HFF-Myc (cell line): ENCODE results near the gene HELZ.

Experiments used
- DNase-seq: peaks from one replicate; pipeline ENCODE4 v3.0.0-alpha.2; 2011; ENCODE audit warnings: low read depth; ENCODE audit errors: extremely low read depth
- H3K4me3 ChIP-seq: replicated peaks from 2 replicates; pipeline ENCODE4 v1.5.1; 2011; ENCODE audit warnings: low read depth, mild to moderate bottlenecking, control low read depth, low read length
- CTCF ChIP-seq: IDR thresholded peaks from 2 replicates; pipeline ENCODE4 v1.5.1; 2012; ENCODE audit warnings: mild to moderate bottlenecking, low read depth, low read length, control low read depth; ENCODE audit errors: missing control alignments

HELZ gene

GRCh38 chr17:67051837-67052236 is 193.2 kb downstream of the HELZ start:
- no peak for DNase-seq

GRCh38 chr17:67051155-67051538 is 193.8 kb downstream of the HELZ start:
- DNase-seq, result no peak
- TF ChIP-seq CTCF, result no peak
- no peak overlapping the region for H3K4me3 ChIP-seq

More at GRCh38 chr17:67051837-67052236, 193.2 kb downstream of the HELZ start:
- no peak overlapping the region for H3K4me3 ChIP-seq
- TF ChIP-seq CTCF, result no peak

GRCh38 chr17:67050471-67051154 is 194.4 kb downstream of the HELZ start:
- no peak for DNase-seq
- no peak overlapping the region for H3K4me3 ChIP-seq
- no peak for TF ChIP-seq CTCF

- no peak for DNase-seq
- H3K4me3 ChIP-seq, result no peak overlapping the region
- no peak for TF ChIP-seq CTCF
These were observed 194.9 kb downstream of the HELZ start for GRCh38 chr17:67050066-67050465.

GRCh38 chr17:67049025-67049739 is 195.8 kb downstream of the HELZ start:
- DNase-seq, result no peak
- no peak overlapping the region for H3K4me3 ChIP-seq
- TF ChIP-seq CTCF, result no peak

GRCh38 chr17:67047382-67047781 is 197.6 kb downstream of the HELZ start:
- DNase-seq, result no peak
- no peak for TF ChIP-seq CTCF
- no peak overlapping the region for H3K4me3 ChIP-seq

- H3K4me3 ChIP-seq, result no peak overlapping the region
- no peak for TF ChIP-seq CTCF
- no peak for DNase-seq
These were observed 198.6 kb downstream of the HELZ start for GRCh38 chr17:67046398-67046797.
